GM19023 (cell line): Measurements from ENCODE around the gene MS4A18.

Experiments
- ATAC-seq: cut with Tn5 transposase; IDR thresholded peaks from one replicate; pipeline ENCODE4 v1.9.1; 2021; ENCODE audit warnings: mild to moderate bottlenecking, moderate library complexity; ENCODE audit not compliant: unreplicated experiment

Gene MS4A18

GRCh38 chr11:60785136-60785535 lies 60.6 kb downstream of the MS4A18 start, which contains the start of gene MS4A10:
MS4A10 (plus strand) TSS chr11:60785333; CDS start chr11:60790336, 5,003 bp downstream.
- ATAC-seq: no peak

- ATAC-seq: no peak
Measured at GRCh38 chr11:60785806-60786361, 61.4 kb downstream of the MS4A18 start.

GRCh38 chr11:60786811-60787567 lies 62.5 kb downstream of the MS4A18 start:
- ATAC-seq: no peak

DNA sequence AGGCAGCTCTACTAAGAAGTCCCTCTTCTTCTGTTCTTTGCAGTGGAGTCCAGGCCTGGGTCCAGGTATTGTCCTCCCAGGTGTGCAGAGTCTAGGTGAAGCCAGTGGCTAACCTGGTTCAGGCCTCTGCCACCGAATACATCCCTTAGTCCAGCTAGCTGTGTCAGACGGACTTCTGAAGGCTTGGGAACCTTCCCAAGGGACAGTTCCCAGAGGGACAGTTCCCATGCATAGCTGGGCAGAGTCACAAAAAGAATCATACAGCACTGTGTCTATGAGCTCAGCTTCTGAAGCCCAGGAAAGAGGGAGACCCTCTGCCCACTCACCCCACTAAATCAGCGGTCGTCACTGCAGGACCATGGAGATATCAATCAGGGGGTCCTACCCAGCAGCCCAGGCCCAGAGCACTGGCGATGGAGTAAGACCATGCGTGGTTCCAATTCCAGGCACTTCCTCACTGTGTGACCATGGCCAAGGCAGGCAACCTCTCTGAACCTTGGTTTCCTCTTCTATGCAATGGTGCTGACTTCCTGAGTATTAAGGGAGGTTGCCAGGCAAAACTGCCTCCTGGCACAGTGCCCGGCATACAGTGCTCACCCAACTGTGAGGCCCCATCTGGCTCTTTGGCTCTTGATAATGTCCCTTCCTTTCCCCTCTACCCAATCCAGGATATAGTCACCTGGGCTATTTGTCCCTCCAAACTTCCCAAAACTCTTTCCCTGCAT lies 64.0 kb downstream of the MS4A18 start:
- ATAC-seq: no peak

DNA sequence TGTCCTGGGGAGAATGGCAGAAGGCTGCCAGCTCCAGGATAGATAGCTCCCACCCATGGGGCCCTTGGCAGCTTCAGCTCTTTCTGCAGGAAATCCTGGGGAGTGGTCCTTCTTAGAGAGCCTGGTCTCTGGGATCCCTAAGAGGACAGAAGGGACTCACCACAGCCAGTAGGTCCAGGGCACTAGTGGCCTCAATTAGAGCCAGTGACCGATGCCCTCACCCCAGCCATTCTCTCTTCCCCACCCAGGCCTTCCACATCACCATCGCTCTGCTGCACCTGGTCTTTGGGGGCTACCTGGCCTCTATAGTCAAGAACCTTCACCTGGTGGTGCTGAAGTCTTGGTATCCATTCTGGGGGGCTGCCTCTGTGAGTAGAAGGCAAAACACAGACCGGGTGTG lies 66.2 kb downstream of the MS4A18 start:
- ATAC-seq: no peak

GRCh38 chr11:60791153-60791933 lies 66.8 kb downstream of the MS4A18 start:
- ATAC-seq: no peak

- no peak for ATAC-seq
Measured at GRCh38 chr11:60792521-60792920, 68.0 kb downstream of the MS4A18 start.
